Measurements from ENCODE around the gene KDM8.

The KDM8 gene

DNA sequence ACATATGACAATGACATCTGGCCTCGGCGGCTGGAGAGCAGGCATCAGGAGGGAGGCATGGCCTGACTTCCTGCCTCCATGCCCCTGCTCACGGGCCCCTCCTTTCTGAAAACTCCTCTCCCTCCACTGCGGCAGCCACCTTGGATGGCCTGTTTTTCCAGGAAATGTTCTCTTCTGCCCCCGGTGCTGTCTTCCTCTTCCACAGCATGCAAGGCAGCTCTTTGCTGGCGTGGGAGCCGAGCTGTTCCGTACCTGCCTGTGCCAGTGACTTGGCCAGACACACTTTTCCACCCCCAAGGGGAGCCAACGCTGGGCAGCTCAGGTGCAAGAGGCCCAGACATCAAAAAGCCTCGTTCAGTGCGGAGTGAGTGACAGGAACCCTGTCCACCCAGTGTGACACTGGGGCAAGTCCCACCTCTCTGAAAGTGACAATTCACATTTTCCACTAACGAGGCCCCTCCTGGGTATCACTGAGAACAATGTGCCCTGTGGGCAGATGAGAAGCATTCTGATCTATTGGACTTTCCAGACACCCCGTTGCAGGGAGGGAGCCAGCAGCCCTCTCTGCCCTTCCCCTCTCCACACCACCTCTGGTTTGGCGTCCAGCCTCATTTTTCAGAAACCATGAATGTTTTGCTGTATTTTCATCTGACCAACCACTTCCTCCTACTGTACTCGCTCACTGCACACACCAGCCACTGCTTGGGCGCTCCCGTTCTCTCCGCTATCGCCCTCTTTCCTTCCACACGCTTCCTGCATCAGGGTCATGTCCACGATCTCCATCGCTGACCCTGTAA lies 34.1 kb downstream of the KDM8 start:
- Histone ChIP-seq H3K79me2 (ENCODE audit: insufficient read depth, low read depth) (no peaks in the 10 kb centered on the region), H3K4me1 (ENCODE audit: low read depth, poor library complexity, severe bottlenecking) (peaks cover 36% of the 10 kb centered on the region), H4K20me1 (ENCODE audit: insufficient read depth) (no peaks in the 10 kb centered on the region), H3K9ac (no peak overlapping the region), H3K4me2 (no peak overlapping the region), H3K4me3 (IDR thresholded peaks at IDR 0.05; ENCODE audit: insufficient read depth, low read depth, low read length) (no peak overlapping the region), H3K27ac (no peak overlapping the region), H3K27me3 (ENCODE audit: insufficient read depth, low read depth) (no peaks in the 10 kb centered on the region), H3K36me3 (ENCODE audit: insufficient read depth) (no peaks in the 10 kb centered on the region), H2AFZ (ENCODE audit: low read depth) (no peak overlapping the region)
- TF ChIP-seq, protein P1, sequence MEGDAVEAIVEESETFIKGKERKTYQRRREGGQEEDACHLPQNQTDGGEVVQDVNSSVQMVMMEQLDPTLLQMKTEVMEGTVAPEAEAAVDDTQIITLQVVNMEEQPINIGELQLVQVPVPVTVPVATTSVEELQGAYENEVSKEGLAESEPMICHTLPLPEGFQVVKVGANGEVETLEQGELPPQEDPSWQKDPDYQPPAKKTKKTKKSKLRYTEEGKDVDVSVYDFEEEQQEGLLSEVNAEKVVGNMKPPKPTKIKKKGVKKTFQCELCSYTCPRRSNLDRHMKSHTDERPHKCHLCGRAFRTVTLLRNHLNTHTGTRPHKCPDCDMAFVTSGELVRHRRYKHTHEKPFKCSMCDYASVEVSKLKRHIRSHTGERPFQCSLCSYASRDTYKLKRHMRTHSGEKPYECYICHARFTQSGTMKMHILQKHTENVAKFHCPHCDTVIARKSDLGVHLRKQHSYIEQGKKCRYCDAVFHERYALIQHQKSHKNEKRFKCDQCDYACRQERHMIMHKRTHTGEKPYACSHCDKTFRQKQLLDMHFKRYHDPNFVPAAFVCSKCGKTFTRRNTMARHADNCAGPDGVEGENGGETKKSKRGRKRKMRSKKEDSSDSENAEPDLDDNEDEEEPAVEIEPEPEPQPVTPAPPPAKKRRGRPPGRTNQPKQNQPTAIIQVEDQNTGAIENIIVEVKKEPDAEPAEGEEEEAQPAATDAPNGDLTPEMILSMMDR (conservative IDR thresholded peaks at IDR 0.05; ENCODE audit: low read depth, low read length): no peak

DNA sequence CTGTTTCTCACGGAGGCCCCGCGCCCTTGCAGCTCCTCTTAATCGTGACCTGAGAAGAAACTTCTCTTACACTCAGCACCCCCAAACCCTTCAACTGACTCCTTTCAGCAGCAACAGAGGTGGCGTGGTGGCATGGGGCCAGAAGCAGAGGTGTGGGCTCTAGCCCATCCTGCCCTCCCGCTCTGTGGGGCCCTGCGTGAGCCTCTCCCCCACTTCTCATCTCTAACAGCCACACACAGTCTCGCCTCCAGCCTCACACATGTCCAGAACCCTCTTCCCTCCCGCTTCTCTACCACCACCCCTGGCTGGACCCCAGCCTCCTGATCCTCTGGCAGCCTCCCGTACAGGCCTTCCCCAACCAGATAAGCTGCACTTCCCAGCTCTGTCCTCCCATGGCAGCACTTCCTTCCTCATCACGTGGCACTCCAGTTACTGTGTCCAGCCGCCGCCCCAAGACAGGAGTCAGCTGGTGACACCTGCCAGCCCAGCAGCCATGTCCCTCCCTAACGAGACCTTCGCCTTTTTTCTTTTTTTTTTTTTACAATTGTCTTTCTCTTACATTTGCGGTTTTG lies 34.8 kb downstream of the KDM8 start:
- H3K4me2 ChIP-seq: no peak overlapping the region
- TF ChIP-seq, protein P1 (conservative IDR thresholded peaks at IDR 0.05; ENCODE audit: low read depth, low read length): no peak
- no peaks in the 10 kb centered on the region for H4K20me1 ChIP-seq (ENCODE audit: insufficient read depth)
- no peak overlapping the region for H3K9ac ChIP-seq
- H3K4me1 ChIP-seq (ENCODE audit: low read depth, poor library complexity, severe bottlenecking): peaks cover 30% of the 10 kb centered on the region
- H3K4me3 ChIP-seq (IDR thresholded peaks at IDR 0.05; ENCODE audit: insufficient read depth, low read depth, low read length): no peak overlapping the region
- no peaks in the 10 kb centered on the region for H3K36me3 ChIP-seq (ENCODE audit: insufficient read depth)
- H3K27ac ChIP-seq: no peak overlapping the region
- H3K27me3 ChIP-seq (ENCODE audit: insufficient read depth, low read depth): no peaks in the 10 kb centered on the region
- H3K79me2 ChIP-seq (ENCODE audit: insufficient read depth, low read depth): no peaks in the 10 kb centered on the region
- H2AFZ ChIP-seq (ENCODE audit: low read depth): no peak overlapping the region

DNA sequence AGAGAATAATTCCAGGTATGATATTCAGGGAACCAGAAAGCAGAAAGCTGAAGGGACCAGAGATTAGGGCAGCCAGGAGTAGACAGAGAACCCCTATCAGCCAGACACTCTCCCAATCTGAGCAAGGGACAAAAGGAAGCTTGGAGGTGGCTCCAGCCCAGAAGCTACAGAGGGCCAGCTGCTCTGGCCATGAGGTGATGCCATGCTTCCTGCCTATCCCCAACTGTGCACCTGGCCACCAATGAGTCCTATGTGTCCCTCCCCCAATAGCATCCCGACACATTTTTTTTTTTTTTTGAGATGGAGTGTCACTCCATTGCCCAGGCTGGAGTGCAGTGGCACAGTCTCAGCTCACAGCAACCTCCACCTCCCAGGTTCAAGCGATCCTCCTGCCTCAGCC lies 35.3 kb downstream of the KDM8 start:
- Histone ChIP-seq H3K9ac (no peak overlapping the region), H3K4me3 (IDR thresholded peaks at IDR 0.05; ENCODE audit: insufficient read depth, low read depth, low read length) (no peak overlapping the region), H3K27me3 (ENCODE audit: insufficient read depth, low read depth) (no peaks in the 10 kb centered on the region), H3K79me2 (ENCODE audit: insufficient read depth, low read depth) (no peaks in the 10 kb centered on the region), H3K36me3 (ENCODE audit: insufficient read depth) (no peaks in the 10 kb centered on the region), H3K4me2 (no peak overlapping the region), H4K20me1 (ENCODE audit: insufficient read depth) (no peaks in the 10 kb centered on the region), H2AFZ (ENCODE audit: low read depth) (no peak overlapping the region), H3K27ac (no peak overlapping the region), H3K4me1 (ENCODE audit: low read depth, poor library complexity, severe bottlenecking) (peaks cover 25% of the 10 kb centered on the region)
- TF ChIP-seq, protein P1 (conservative IDR thresholded peaks at IDR 0.05; ENCODE audit: low read depth, low read length): no peak

DNA sequence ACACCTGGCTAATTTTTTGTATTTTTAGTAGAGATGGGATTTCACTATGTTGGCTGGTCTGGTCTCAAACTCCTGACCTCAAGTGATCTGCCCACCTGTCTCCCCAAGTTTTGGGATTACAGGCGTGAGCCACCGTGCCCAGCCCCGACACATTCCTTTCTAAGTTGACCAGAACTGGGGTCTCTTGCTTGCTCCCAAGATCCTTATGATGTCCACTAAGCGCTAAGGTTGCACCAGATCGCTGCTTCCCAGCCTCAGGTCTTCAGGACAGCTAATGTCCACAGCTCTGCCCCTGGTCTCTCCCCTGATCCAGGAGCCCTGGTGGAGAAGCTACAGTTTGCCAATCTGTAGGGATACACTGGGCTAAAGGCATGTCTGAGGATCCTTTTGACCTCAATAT lies 35.7 kb downstream of the KDM8 start:
- no peaks in the 10 kb centered on the region for H3K27me3 ChIP-seq (ENCODE audit: insufficient read depth, low read depth)
- H3K4me3 ChIP-seq (IDR thresholded peaks at IDR 0.05; ENCODE audit: insufficient read depth, low read depth, low read length): no peak overlapping the region
- H3K79me2 ChIP-seq (ENCODE audit: insufficient read depth, low read depth): no peaks in the 10 kb centered on the region
- no peak overlapping the region for H3K27ac ChIP-seq
- H3K4me1 ChIP-seq (ENCODE audit: low read depth, poor library complexity, severe bottlenecking): peaks cover 20% of the 10 kb centered on the region
- no peak overlapping the region for H3K4me2 ChIP-seq
- H4K20me1 ChIP-seq (ENCODE audit: insufficient read depth): no peaks in the 10 kb centered on the region
- no peak overlapping the region for H3K9ac ChIP-seq
- no peak overlapping the region for H2AFZ ChIP-seq (ENCODE audit: low read depth)
- H3K36me3 ChIP-seq (ENCODE audit: insufficient read depth): no peaks in the 10 kb centered on the region
- TF ChIP-seq, protein P1 (conservative IDR thresholded peaks at IDR 0.05; ENCODE audit: low read depth, low read length): no peak

Data from KMS-11 (cell line).